Tibial nerve (tissue), 4 donors: ENCODE data around the gene CROCC2. TPM values are rescaled to one million over a fixed set of nuclear protein-coding genes. Genes with fewer than 3 reads are reported as not detected.

Experiments
- DNase-seq, 2 donors: peaks; one replicate each; pipeline ENCODE4 v3.0.0-alpha.2; 2019; ENCODE audit warnings: low spot score in 2 of 2
- H3K27ac ChIP-seq, 4 donors: fragments of 200-600 bp; sonication (generic) in 3 of 4; one replicate each; pipeline ENCODE4 v1.5.1; 2017 to 2019; ENCODE audit warnings: mild to moderate bottlenecking in 1 of 4
- H3K27me3 ChIP-seq, 2 donors: fragments of 200-600 bp; sonication (generic) in 1 of 2; one replicate each; pipeline versions ENCODE4 v1.5.1 to v1.6.0; 2017 to 2019
- H3K36me3 ChIP-seq, 3 donors: fragments of 200-600 bp; sonication (generic); one replicate each; pipeline ENCODE4 v1.5.1; 2018 to 2019
- H3K4me1 ChIP-seq, 4 donors: fragments of 200-600 bp; sonication (generic) in 3 of 4; one replicate each; pipeline ENCODE4 v1.5.1; 2017 to 2019
- H3K4me3 ChIP-seq, 4 donors: fragments of 200-600 bp; sonication (generic) in 3 of 4; one replicate each; pipeline ENCODE4 v1.5.1; 2017 to 2019; ENCODE audit warnings: mild to moderate bottlenecking in 1 of 4, moderate library complexity in 1 of 4
- H3K9me3 ChIP-seq, 4 donors: fragments of 200-600 bp; sonication (generic) in 3 of 4; one replicate each; pipeline ENCODE4 v1.5.1; 2017 to 2019
- EP300 ChIP-seq, 2 donors: sonication (generic); formaldehyde crosslinking; IDR thresholded peaks; one replicate each; pipeline ENCODE4 v1.6.1; 2017; ENCODE audit warnings: antibody characterized with exemption in 2 of 2, mild to moderate bottlenecking in 1 of 2
- POLR2A ChIP-seq, 2 donors: fragments of 450-650 bp; IDR thresholded peaks; one replicate each; pipeline ENCODE4 v1.6.1; 2017; ENCODE audit warnings: antibody characterized with exemption in 2 of 2, mild to moderate bottlenecking in 2 of 2, moderate library complexity in 2 of 2
- WGBS, 2 donors: methylation state at CpG; one replicate each; pipeline ENCODE4 v1.1.5; 2018; 5-methylcytosine and 5-hydroxymethylcytosine counted together
- total RNA-seq, 4 donors: library from RNA; depleted of rRNA; stranded (reverse); fragments of >200 nt; gene quantifications; one replicate each; pipeline ENCODE4 v1.1.0, GENCODE V29; 2016
- TF ChIP-seq, protein P1 (sequence below), 5 experiments: fragments of 200-600 bp in 3 of 5; fragments of 450-650 bp in 2 of 5; sonication (generic) in 3 of 5; IDR thresholded peaks; one replicate each; pipeline ENCODE4 v1.5.1; 2016 to 2019; ENCODE audit warnings: antibody characterized with exemption in 5 of 5, mild to moderate bottlenecking in 3 of 5, moderate library complexity in 2 of 5

CROCC2 gene
- total RNA-seq, 4 donors from 2014 or later: 0.44 to 1.2 TPM; not detected in 2

DNA sequence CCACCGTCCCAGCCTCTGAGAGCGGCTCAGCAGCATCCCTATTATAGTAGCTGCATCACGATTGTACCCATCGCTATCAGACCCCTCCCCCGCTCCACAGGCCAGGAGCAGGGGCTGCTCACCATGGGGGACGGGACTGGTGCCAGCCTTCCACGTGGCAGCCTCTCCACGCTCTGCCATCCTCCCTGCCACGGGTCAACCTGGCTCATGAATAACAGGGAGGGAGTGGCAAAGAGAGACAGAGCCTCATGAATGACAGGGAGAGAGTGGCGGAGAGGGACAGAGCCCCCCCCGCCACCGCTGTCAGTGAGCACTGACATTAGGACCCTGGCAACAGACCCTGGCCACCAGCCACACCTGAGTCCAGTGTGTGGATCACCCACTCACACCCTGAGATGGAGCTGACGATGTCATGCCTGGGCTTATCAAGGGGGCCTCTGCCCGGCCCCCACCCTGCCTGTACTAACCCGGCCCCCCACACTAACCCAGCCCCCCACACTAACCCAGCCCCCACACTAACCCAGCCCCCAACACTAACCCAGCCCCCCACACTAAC, 16.9 kb downstream of the CROCC2 start:
- no peak for TF ChIP-seq EP300 (IDR thresholded peaks at IDR 0.05)
- TF ChIP-seq, protein P1, sequence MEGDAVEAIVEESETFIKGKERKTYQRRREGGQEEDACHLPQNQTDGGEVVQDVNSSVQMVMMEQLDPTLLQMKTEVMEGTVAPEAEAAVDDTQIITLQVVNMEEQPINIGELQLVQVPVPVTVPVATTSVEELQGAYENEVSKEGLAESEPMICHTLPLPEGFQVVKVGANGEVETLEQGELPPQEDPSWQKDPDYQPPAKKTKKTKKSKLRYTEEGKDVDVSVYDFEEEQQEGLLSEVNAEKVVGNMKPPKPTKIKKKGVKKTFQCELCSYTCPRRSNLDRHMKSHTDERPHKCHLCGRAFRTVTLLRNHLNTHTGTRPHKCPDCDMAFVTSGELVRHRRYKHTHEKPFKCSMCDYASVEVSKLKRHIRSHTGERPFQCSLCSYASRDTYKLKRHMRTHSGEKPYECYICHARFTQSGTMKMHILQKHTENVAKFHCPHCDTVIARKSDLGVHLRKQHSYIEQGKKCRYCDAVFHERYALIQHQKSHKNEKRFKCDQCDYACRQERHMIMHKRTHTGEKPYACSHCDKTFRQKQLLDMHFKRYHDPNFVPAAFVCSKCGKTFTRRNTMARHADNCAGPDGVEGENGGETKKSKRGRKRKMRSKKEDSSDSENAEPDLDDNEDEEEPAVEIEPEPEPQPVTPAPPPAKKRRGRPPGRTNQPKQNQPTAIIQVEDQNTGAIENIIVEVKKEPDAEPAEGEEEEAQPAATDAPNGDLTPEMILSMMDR (IDR thresholded peaks at IDR 0.05): no peak
- no peak for TF ChIP-seq POLR2A (IDR thresholded peaks at IDR 0.05)
- Histone ChIP-seq H3K4me3 (no peak overlapping the region), H3K4me1 (peaks cover 0 to 23% (median 4%) of the 10 kb centered on the region in 4 donors), H3K9me3 (peaks cover 0 to 16% (median 1%) of the 10 kb centered on the region in 4 donors), H3K27ac (peak overlapping the region in 1 of 4 donors; percentile 9), H3K27me3 (no peaks in the 10 kb centered on the region), H3K36me3 (no peaks in the 10 kb centered on the region)
- WGBS, 2 donors: 59 to 62% methylated on average over 12 to 14 of the region's 15 CpGs
- DNase-seq: peak in 1 of 2 donors; percentile 4

DNA sequence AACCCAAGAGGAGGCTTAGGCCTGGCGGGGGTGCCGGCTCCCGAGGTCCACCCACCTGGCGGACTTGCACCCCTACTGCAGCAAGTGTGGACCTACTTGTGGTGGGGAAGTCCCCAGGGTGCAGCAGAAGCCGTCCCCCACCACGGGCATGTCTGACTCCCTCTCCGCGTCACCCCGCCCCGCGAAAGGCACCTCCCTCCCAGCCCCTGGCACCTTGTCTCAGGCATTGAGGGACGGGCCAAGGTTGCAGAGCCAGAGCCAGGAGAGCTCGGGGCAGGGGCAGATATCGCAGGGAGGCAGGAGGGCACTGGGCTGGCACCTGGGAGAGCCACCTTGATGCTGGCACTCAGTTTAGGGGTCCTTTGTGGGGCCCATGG, 19.0 kb downstream of the CROCC2 start:
- Histone ChIP-seq H3K9me3 (peaks cover 0 to 23% (median 1%) of the 10 kb centered on the region in 4 donors), H3K4me3 (no peak overlapping the region), H3K36me3 (no peaks in the 10 kb centered on the region), H3K27me3 (no peaks in the 10 kb centered on the region), H3K4me1 (peaks cover 0 to 23% (median 4%) of the 10 kb centered on the region in 4 donors), H3K27ac (no peak overlapping the region)
- TF ChIP-seq EP300 (IDR thresholded peaks at IDR 0.05): no peak
- TF ChIP-seq, protein P1 (IDR thresholded peaks at IDR 0.05): no peak
- no peak for TF ChIP-seq POLR2A (IDR thresholded peaks at IDR 0.05)
- WGBS, 2 donors: 80 to 89% methylated on average over 12 to 14 of the region's 14 CpGs
- DNase-seq: peak; percentile 2 to 11

DNA sequence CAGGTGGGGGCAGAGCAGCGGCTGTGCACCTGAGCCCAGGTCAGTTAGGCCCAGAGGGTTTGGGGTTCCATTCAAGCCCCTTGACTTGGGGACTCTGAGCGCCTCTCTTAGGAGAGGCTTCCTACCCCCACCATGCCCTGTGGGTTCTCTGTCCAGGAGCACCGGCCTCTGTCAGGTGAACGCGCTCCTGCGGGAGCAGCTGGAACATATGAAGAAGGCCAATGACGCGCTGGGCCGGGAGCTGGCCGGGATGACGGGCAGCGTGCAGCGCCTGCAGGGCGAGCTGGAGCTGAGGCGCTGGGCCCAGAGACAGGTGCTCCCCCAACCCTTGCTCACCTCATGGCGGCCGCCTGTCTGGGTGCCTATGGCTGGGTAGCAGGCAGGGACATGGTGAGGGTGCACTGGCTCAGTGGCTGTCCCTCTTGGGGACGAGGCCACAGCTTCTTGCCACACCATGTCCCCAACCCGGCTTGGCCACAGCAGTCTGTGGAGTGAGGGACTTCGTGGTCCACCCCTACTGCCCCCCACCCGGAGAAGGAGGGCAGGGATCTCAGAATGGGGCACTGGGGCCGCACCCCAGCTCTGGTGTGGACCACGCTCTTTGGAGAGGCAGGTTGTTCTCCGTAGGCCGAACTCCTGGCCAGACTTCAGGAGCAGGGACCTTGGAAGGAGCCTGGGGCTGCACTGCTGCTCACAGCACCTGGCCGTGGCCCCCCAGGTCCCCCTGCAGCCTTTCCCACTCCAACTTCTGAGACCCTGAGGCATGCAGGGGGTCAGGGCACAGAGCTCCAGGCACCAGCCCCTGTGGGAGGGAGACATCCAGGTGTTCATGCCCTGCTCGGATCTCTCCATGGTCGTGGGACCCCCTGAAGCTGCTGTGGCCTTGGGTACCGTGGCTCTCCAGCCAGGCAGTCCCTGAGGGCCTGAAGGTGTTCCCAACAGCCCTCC, 19.7 kb downstream of the CROCC2 start:
- Histone ChIP-seq H3K27ac (no peak overlapping the region), H3K27me3 (no peaks in the 10 kb centered on the region), H3K4me1 (peaks cover 0 to 16% (median 4%) of the 10 kb centered on the region in 4 donors), H3K36me3 (no peaks in the 10 kb centered on the region), H3K4me3 (no peak overlapping the region), H3K9me3 (peaks cover 0 to 23% (median 1%) of the 10 kb centered on the region in 4 donors)
- TF ChIP-seq EP300 (IDR thresholded peaks at IDR 0.05) (no peak), POLR2A (IDR thresholded peaks at IDR 0.05) (no peak)
- TF ChIP-seq, protein P1 (IDR thresholded peaks at IDR 0.05): no peak
- 88 to 91% methylated on average over 19 to 28 of the region's 29 CpGs for WGBS, 2 donors
- DNase-seq: peak; percentile 3 to 8

DNA sequence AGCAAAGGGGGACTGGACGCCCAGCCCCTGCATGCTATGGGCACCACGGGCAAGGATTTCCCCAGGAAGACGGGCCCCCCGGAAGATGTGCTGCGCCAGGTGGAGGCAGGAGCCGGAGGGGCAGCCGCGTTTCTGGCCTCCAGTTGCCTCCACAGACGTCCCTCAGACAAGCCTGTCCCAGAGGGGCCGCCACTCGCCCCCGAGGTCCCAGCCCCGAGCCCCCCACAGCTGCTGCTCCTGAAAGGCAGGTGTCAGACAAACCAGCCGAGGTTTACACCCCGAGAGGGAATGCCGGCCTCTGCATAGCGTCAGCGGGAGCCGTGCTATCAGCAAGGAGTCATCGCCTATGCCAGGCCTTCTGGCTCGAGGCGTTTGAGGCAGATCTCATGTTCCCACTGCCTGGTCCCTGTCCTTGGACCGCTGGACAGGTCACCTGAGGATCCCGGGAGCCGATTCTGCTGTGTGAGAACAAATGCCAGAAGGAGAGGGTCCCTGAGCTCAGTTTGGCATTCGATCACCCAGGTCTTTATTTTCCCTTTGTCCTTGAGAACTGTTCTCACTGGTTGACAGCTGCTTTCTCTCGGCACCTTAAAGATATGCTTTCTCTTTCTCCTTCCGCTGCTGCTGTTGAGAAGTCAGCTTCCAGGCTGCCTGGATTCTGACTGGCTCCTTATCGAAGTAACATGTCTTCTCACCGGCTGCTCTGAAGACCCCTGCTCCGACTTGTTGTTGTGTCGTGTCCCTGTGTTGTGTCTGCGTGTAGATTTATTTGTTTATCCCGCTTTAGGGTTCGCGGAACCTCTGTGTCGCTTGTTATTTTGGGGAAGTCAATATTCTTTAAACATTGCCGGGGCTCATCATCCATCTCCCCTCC, 20.6 kb downstream of the CROCC2 start:
- no peak overlapping the region for H3K27ac ChIP-seq

More for the DNA sequence above, 20.6 kb downstream of the CROCC2 start:
- no peaks in the 10 kb centered on the region for H3K36me3 ChIP-seq
- peaks cover 0 to 7% (median under 1%) of the 10 kb centered on the region in 4 donors for H3K4me1 ChIP-seq
- H3K4me3 ChIP-seq: no peak overlapping the region
- H3K27me3 ChIP-seq: no peaks in the 10 kb centered on the region
- WGBS, 2 donors: 67 to 73% methylated on average over 27 to 36 of the region's 38 CpGs
- peaks cover 0 to 23% (median 1%) of the 10 kb centered on the region in 4 donors for H3K9me3 ChIP-seq
- TF ChIP-seq POLR2A (IDR thresholded peaks at IDR 0.05) (no peak), EP300 (IDR thresholded peaks at IDR 0.05) (no peak)
- TF ChIP-seq, protein P1 (IDR thresholded peaks at IDR 0.05): no peak
- DNase-seq: peak; percentile 3 to 11
